Transverse colon (tissue), 4 donors: ENCODE results near the gene RAB9A. TPM values are rescaled to one million over a fixed set of nuclear protein-coding genes. Genes with fewer than 3 reads are reported as not detected.
A peak's percentile ranks its signal among the peaks of the same experiment; 100 is the strongest.

ENCODE experiments used
- DNase-seq: peaks from one replicate; pipeline ENCODE4 v3.0.0-alpha.2; 2019
- H3K27ac ChIP-seq, 4 donors: fragments of 200-600 bp; sonication (generic); 2 replicates each; pipeline ENCODE4 v1.5.1; 2016 to 2018; ENCODE audit warnings: inconsistent platforms in 4 of 4
- H3K27me3 ChIP-seq: fragments of 200-600 bp; sonication (generic); 2 replicates; pipeline ENCODE4 v1.5.1; 2017; ENCODE audit warnings: inconsistent platforms
- H3K36me3 ChIP-seq, 4 donors: fragments of 200-600 bp; sonication (generic); 2 replicates each; pipeline ENCODE4 v1.5.1; 2017 to 2019; ENCODE audit warnings: inconsistent platforms in 4 of 4
- H3K4me1 ChIP-seq, 4 donors: fragments of 200-600 bp; sonication (generic); 2 replicates each; pipeline ENCODE4 v1.5.1; 2017 to 2020; ENCODE audit warnings: inconsistent platforms in 4 of 4
- H3K4me3 ChIP-seq, 4 donors: fragments of 200-600 bp; sonication (generic); 1 replicate in 1 of 4; 2 replicates in 3 of 4; pipeline versions ENCODE4 v1.5.1 to v1.6.1; 2017 to 2019; ENCODE audit warnings: inconsistent platforms in 4 of 4
- H3K9me3 ChIP-seq, 2 donors: fragments of 200-600 bp; sonication (generic); 2 replicates each; pipeline ENCODE4 v1.5.1; 2017 to 2019; ENCODE audit warnings: inconsistent platforms in 2 of 2
- EP300 ChIP-seq: sonication (generic); formaldehyde crosslinking; IDR thresholded peaks from one replicate; pipeline ENCODE4 v1.6.1; 2017; ENCODE audit warnings: antibody characterized with exemption, low read depth
- POLR2A ChIP-seq: fragments of 450-650 bp; IDR thresholded peaks from one replicate; pipeline ENCODE4 v1.6.1; 2016; ENCODE audit warnings: antibody characterized with exemption, mild to moderate bottlenecking, moderate library complexity
- POLR2AphosphoS5 ChIP-seq, 3 donors: sonication (generic); formaldehyde crosslinking; IDR thresholded peaks; one replicate each; pipeline ENCODE4 v1.6.1; 2016; ENCODE audit warnings: antibody characterized with exemption in 3 of 3
- WGBS, 2 donors: methylation state at CpG; one replicate each; pipeline ENCODE4 v1.1.5; 2018; ENCODE audit warnings: low coverage in 1 of 2; 5-methylcytosine and 5-hydroxymethylcytosine counted together
- in situ Hi-C, 4 donors: fragments of 200-750 bp; cut with MboI; loops; one replicate each; pipeline versions ENCODE4 v1.15.0 to v1.15.1; 2017; ENCODE audit warnings: low sequenced_read_pairs in 3 of 4, low pct_ligation_motif_present in 1 of 4, low pct_unique_long_range_greater_than_20kb in 1 of 4
- intact Hi-C: fragments of 100-400 bp; cut with DNase I; formaldehyde crosslinking; loops from one replicate; pipeline ENCODE4 v1.15.1; 2023; ENCODE audit warnings: low total_unique reads
- total RNA-seq, 4 donors: library from RNA; depleted of rRNA; stranded (reverse); fragments of >200 nt; gene quantifications; one replicate each; pipeline ENCODE4 v1.1.0, GENCODE V29; 2016
- TF ChIP-seq, protein P1 (sequence below), 5 experiments: fragments of 200-600 bp in 3 of 5; fragments of 450-650 bp in 2 of 5; sonication (generic) in 3 of 5; IDR thresholded peaks; 1 replicate in 2 of 5; 2 replicates in 3 of 5; pipeline ENCODE4 v1.5.1; 2016 to 2017; ENCODE audit warnings: antibody characterized with exemption in 5 of 5, inconsistent platforms in 3 of 5, mild to moderate bottlenecking in 2 of 5, moderate library complexity in 1 of 5

RAB9A gene
- total RNA-seq, 4 donors from 2014 or later, result 4.8 to 34.7 (median 17.0) TPM

DNA sequence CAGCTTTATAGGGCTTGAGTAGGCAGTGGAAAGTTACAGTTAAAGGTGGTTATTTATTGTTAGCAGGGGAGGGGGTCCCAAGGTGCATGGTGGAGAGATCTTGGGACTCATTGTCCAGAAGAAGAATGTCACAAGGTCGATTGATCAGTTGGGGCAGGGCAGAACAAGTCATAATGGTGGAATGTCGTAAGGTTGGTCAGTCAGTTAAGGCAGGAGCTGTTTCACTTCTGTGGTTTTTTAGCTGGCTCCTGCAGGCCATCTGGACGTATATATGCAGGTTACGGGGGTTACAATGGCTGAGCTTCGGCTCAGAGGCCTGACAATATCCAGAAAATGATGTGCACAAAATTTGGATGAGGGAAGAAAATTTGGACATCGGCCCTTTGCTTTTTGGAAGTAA is 52.8 kb downstream of the RAB9A start:
- Histone ChIP-seq H3K36me3 (no peaks in the 10 kb centered on the region), H3K27me3 (no peaks in the 10 kb centered on the region), H3K9me3 (no peaks in the 10 kb centered on the region), H3K4me1 (peaks cover 0 to 4% (median 0%) of the 10 kb centered on the region in 4 donors), H3K4me3 (no peak overlapping the region), H3K27ac (no peak overlapping the region)
- intact Hi-C loops, result no loop called here
- DNase-seq, result no peak
- no peak for TF ChIP-seq POLR2AphosphoS5 (IDR thresholded peaks at IDR 0.05)
- no peak for TF ChIP-seq EP300
- TF ChIP-seq POLR2A, result no peak
- TF ChIP-seq, protein P1, sequence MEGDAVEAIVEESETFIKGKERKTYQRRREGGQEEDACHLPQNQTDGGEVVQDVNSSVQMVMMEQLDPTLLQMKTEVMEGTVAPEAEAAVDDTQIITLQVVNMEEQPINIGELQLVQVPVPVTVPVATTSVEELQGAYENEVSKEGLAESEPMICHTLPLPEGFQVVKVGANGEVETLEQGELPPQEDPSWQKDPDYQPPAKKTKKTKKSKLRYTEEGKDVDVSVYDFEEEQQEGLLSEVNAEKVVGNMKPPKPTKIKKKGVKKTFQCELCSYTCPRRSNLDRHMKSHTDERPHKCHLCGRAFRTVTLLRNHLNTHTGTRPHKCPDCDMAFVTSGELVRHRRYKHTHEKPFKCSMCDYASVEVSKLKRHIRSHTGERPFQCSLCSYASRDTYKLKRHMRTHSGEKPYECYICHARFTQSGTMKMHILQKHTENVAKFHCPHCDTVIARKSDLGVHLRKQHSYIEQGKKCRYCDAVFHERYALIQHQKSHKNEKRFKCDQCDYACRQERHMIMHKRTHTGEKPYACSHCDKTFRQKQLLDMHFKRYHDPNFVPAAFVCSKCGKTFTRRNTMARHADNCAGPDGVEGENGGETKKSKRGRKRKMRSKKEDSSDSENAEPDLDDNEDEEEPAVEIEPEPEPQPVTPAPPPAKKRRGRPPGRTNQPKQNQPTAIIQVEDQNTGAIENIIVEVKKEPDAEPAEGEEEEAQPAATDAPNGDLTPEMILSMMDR (IDR thresholded peaks at IDR 0.05), result no peak
- 62 to 79% methylated on average over 2 to 6 of the region's 6 CpGs for WGBS, 2 donors
- in situ Hi-C loops, result loop anchor here in 2 of 4 donors (5.0 to 25.0 kb wide), 2 partner anchors 79 to 296 kb away; partner anchors contain the start of gene GEMIN8 (in 1 of the 2)

DNA sequence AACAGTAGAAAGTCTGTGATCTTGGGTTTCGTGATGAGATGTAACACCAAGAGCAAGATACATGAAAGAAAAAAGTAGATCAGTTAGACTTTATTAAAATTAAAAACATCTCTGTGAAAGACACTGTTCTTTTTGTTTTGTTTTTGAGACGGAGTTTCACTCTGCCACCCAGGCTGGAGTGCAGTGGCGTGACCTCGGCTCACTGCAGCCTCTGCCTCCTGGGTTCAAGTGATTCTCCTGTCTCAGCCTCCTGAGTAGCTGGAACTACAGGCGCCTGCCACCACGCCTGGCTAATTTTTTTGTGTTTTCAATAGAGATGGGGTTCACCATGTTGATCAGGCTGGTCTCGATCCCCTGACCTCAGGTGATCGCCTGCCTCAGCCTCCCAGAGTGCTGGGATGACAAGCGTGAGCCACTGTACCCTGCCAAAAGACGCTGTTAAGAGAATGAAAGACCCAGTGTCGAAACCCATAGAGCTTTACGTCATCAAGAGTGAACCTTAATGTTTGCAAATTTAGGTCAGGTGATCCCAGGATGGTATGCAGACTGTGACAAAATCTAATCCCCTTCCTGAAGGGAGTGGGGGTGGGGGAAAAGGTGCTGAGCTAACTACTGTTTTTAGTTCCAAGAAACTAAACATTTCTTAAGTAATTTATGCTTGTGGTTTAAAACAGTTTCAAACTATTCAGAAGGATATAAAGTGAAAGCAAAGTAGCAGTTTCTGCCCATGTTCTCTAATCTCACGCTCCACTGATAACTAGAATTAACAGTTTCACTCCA is 53.7 kb downstream of the RAB9A start:
- H3K27me3 ChIP-seq, result no peaks in the 10 kb centered on the region
- H3K4me3 ChIP-seq, result no peak overlapping the region
- H3K27ac ChIP-seq, result peak overlapping the region; percentile 30 to 58 (median 56)
- intact Hi-C loops, result no loop called here
- TF ChIP-seq POLR2AphosphoS5 (IDR thresholded peaks at IDR 0.05) (no peak), POLR2A (no peak), EP300 (no peak)
- TF ChIP-seq, protein P1 (IDR thresholded peaks at IDR 0.05), result no peak
- no peaks in the 10 kb centered on the region for H3K9me3 ChIP-seq
- 50 to 72% methylated on average over 1 to 13 of the region's 13 CpGs for WGBS, 2 donors
- no peaks in the 10 kb centered on the region for H3K36me3 ChIP-seq
- in situ Hi-C loops, result loop anchor here in 2 of 4 donors (5.0 to 25.0 kb wide), 2 partner anchors 80 to 295 kb away; partner anchors contain the start of gene GEMIN8 (in 1 of the 2)
- no peaks in the 10 kb centered on the region for H3K4me1 ChIP-seq
- peak; percentile 15 for DNase-seq

DNA sequence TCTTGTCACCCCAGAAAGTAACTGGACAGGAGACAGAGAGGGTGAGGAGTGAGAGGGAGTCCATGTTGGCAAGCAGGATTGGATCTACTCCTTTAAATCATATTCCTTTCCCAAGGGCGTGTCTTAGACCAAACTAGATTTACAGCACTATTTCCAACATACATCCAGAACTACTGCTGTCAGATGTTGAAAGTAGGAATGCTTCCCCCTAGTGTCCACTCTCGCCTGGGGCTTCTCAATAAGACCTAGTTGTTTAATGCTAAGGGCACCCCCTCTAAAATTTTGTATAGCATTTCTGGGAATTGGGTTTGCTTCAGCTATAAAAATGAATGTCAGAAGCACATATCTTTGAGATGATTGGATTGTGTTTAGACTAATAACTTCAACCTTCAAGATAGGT is 58.9 kb downstream of the RAB9A start:
- 22% methylated on average over 2 of the region's 2 CpGs; no CpG with 5 or more reads in 1 of the 2 donors for WGBS, 2 donors
- intact Hi-C loops, result no loop called here

GRCh38 chrX:13748486-13748885 is 59.6 kb downstream of the RAB9A start:
- H3K36me3 ChIP-seq, result no peaks in the 10 kb centered on the region
- no peak overlapping the region for H3K4me3 ChIP-seq
- intact Hi-C loops (no loop called here), in situ Hi-C loops (loop anchor here in 1 of 4 donors (5.0 to 25.0 kb wide), 2 partner anchors 86 to 289 kb away; partner anchors contain the start of gene GEMIN8)
- H3K4me1 ChIP-seq, result no peaks in the 10 kb centered on the region
- WGBS, 2 donors, result 75 to 95% methylated on average over 2 to 3 of the region's 3 CpGs
- no peak for TF ChIP-seq EP300
- TF ChIP-seq POLR2AphosphoS5 (IDR thresholded peaks at IDR 0.05), result no peak
- TF ChIP-seq, protein P1 (IDR thresholded peaks at IDR 0.05), result no peak
- TF ChIP-seq POLR2A, result no peak
- H3K27ac ChIP-seq, result no peak overlapping the region
- no peak for DNase-seq
- no peaks in the 10 kb centered on the region for H3K27me3 ChIP-seq
- H3K9me3 ChIP-seq, result no peaks in the 10 kb centered on the region

More for the DNA sequence above, 58.9 kb downstream of the RAB9A start:
- no peak overlapping the region for H3K4me3 ChIP-seq
- no peaks in the 10 kb centered on the region for H3K36me3 ChIP-seq
- H3K9me3 ChIP-seq, result no peaks in the 10 kb centered on the region
- H3K27me3 ChIP-seq, result no peaks in the 10 kb centered on the region
- H3K27ac ChIP-seq, result peak overlapping the region in 1 of 4 donors; percentile 24
- in situ Hi-C loops, result loop anchor here in 1 of 4 donors (5.0 to 25.0 kb wide), 2 partner anchors 86 to 289 kb away; partner anchors contain the start of gene GEMIN8
- DNase-seq, result peak; percentile 57
- no peaks in the 10 kb centered on the region for H3K4me1 ChIP-seq
- TF ChIP-seq, protein P1 (IDR thresholded peaks at IDR 0.05), result peak; percentile 38 to 50 (median 46)
- TF ChIP-seq EP300, result no peak
